LNCAP (cell line): ENCODE measurements around the gene ACVRL1.

Experiments used
- TF ChIP-seq, protein P1 (sequence below): fragments of 450-650 bp; IDR thresholded peaks from 2 replicates; pipeline ENCODE4 v1.5.1; 2017; ENCODE audit warnings: mild to moderate bottlenecking

The ACVRL1 gene

GRCh38 chr12:51924551-51925319 lies 17.4 kb downstream of the ACVRL1 start:
- TF ChIP-seq, protein P1, sequence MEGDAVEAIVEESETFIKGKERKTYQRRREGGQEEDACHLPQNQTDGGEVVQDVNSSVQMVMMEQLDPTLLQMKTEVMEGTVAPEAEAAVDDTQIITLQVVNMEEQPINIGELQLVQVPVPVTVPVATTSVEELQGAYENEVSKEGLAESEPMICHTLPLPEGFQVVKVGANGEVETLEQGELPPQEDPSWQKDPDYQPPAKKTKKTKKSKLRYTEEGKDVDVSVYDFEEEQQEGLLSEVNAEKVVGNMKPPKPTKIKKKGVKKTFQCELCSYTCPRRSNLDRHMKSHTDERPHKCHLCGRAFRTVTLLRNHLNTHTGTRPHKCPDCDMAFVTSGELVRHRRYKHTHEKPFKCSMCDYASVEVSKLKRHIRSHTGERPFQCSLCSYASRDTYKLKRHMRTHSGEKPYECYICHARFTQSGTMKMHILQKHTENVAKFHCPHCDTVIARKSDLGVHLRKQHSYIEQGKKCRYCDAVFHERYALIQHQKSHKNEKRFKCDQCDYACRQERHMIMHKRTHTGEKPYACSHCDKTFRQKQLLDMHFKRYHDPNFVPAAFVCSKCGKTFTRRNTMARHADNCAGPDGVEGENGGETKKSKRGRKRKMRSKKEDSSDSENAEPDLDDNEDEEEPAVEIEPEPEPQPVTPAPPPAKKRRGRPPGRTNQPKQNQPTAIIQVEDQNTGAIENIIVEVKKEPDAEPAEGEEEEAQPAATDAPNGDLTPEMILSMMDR: no peak

- TF ChIP-seq, protein P1: no peak
Measured at GRCh38 chr12:51925346-51926063, 18.2 kb downstream of the ACVRL1 start.

GRCh38 chr12:51926064-51926632 lies 18.8 kb downstream of the ACVRL1 start:
- TF ChIP-seq, protein P1: no peak

DNA sequence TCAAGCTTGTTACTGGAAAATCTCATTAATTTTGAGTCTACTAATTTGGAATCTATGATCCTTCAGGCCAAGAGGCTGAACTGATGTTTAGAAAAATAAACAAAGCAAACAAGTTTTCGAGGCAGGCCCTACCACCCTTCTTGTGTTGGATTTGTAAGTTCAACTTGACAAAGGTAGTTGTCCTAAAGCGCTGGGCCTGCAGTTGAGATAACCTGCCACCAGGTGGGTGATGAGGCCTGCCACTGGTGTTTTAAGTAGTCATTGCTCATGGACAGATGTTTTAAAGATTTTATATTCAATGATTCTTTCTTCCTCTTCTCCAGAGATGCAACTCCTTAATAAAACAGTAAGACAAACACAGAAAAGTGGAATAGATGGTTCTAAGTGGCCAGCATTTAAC lies 19.4 kb downstream of the ACVRL1 start:
- TF ChIP-seq, protein P1: peak; percentile 40

- TF ChIP-seq, protein P1: no peak
Measured at GRCh38 chr12:51932218-51933076, 25.1 kb downstream of the ACVRL1 start.

GRCh38 chr12:51934080-51934479 lies 26.8 kb downstream of the ACVRL1 start:
- TF ChIP-seq, protein P1: no peak

- TF ChIP-seq, protein P1: no peak
Measured at GRCh38 chr12:51937926-51938325, 30.6 kb downstream of the ACVRL1 start.
